DMS 273 (cell line): Measurements from ENCODE around the gene CPA4.
"Not testable (repeated sequence)": the region's sequence is repeated elsewhere in the genome, so short reads cannot be mapped to it uniquely, and the experiment has no call there.

ENCODE experiments used
- DNase-seq: peaks from one replicate; lab custom pipeline; 2025; ENCODE audit not compliant: unreplicated experiment; lab: John Stamatoyannopoulos, UW

Gene CPA4

GRCh38 chr7:130292682-130293257 lies at the start of gene CPA4:
CPA4 (plus strand) TSS chr7:130293161; CDS start chr7:130293181, 20 bp downstream.
- DNase-seq = no peak

GRCh38 chr7:130243486-130243885 lies 49.5 kb upstream of the CPA4 start:
- DNase-seq = peak; percentile 19

GRCh38 chr7:130246491-130246890 lies 46.5 kb upstream of the CPA4 start:
- not testable (repeated sequence) for DNase-seq

- DNase-seq = not testable (repeated sequence)
Measured at GRCh38 chr7:130248842-130249241, 44.1 kb upstream of the CPA4 start.

GRCh38 chr7:130249626-130250025 lies 43.3 kb upstream of the CPA4 start:
- not testable (repeated sequence) for DNase-seq

- no peak for DNase-seq
Measured at GRCh38 chr7:130254555-130254954, 38.4 kb upstream of the CPA4 start.

GRCh38 chr7:130256704-130257103 lies 36.3 kb upstream of the CPA4 start:
- DNase-seq = no peak

GRCh38 chr7:130258494-130259078 lies 34.4 kb upstream of the CPA4 start:
- DNase-seq = no peak

- no peak for DNase-seq
Measured at GRCh38 chr7:130262448-130262847, 30.5 kb upstream of the CPA4 start.

- DNase-seq = no peak
Measured at GRCh38 chr7:130263130-130263529, 29.8 kb upstream of the CPA4 start.

- no peak for DNase-seq
Measured at GRCh38 chr7:130266258-130266960, 26.6 kb upstream of the CPA4 start, which contains the start of gene CPA2. CPA2 (plus strand) TSS chr7:130266863; CDS start chr7:130266882, 19 bp downstream.

- DNase-seq = no peak
Measured at GRCh38 chr7:130266961-130267321, 26.0 kb upstream of the CPA4 start.

- DNase-seq = no peak
Measured at GRCh38 chr7:130268463-130269317, 24.3 kb upstream of the CPA4 start.

GRCh38 chr7:130269318-130269694 lies 23.7 kb upstream of the CPA4 start:
- DNase-seq = no peak

- peak; percentile 86 for DNase-seq
Measured at GRCh38 chr7:130270947-130271800, 21.8 kb upstream of the CPA4 start.

GRCh38 chr7:130272381-130273080 lies 20.4 kb upstream of the CPA4 start:
- peak; percentile 98 for DNase-seq

GRCh38 chr7:130273081-130273932 lies 19.7 kb upstream of the CPA4 start:
- DNase-seq = peak; percentile 99

- DNase-seq = peak; percentile 96
Measured at GRCh38 chr7:130273933-130274255, 19.1 kb upstream of the CPA4 start.

GRCh38 chr7:130274296-130274695 lies 18.7 kb upstream of the CPA4 start:
- DNase-seq = no peak
